IMR-90 (cell line): Measurements from ENCODE around the gene RIOK2. TPM values are rescaled to one million over a fixed set of nuclear protein-coding genes. Genes with fewer than 3 reads are reported as not detected.

Source experiments
- ATAC-seq: fragments of 200-7000 bp; cut with Tn5 transposase; 2 replicates; pipeline ENCODE4 v1.9.1; 2020; ENCODE audit warnings: low read depth, mild to moderate bottlenecking, moderate library complexity
- BruUV-seq: library from RNA; stranded (reverse); fragments of 400-500 nt; replicated peaks from 2 replicates; lab custom pipeline; 2021; lab: Mats Ljungman, UMichigan
- CTCF ChIA-PET: fragments of 300-600 bp; formaldehyde crosslinking; extraction: SDS; loops from one replicate; lab custom pipeline; 2021; ENCODE audit warnings: antibody characterized with exemption; lab: Yijun Ruan, JAX
- POLR2A ChIA-PET: fragments of 300-600 bp; sonication (Branson Sonifier 250); formaldehyde crosslinking; loops from one replicate; lab custom pipeline; 2022; ENCODE audit warnings: antibody characterized with exemption; ENCODE audit not compliant: unreplicated experiment; lab: Charles Lee
- DNase-seq: peaks from one replicate; pipeline ENCODE4 v3.0.0; 2013
- H2AFZ ChIP-seq: replicated peaks from 2 replicates; pipeline ENCODE3; 2013; ENCODE audit warnings: low read length, mild to moderate bottlenecking; ENCODE audit not compliant: poor library complexity
- H2AK5ac ChIP-seq: 2 replicates; pipeline ENCODE4 v1.6.1; 2013; ENCODE audit warnings: low read depth, low read length, inconsistent platforms
- H2AK9ac ChIP-seq: replicated peaks from 2 replicates; pipeline ENCODE3; 2013; ENCODE audit warnings: mild to moderate bottlenecking, low read depth, low read length, moderate library complexity; ENCODE audit not compliant: poor library complexity
- H2BK120ac ChIP-seq: 2 replicates; pipeline ENCODE4 v1.6.1; 2013; ENCODE audit warnings: low read depth, low read length, inconsistent platforms
- H2BK15ac ChIP-seq: 3 replicates; pipeline ENCODE4 v1.6.1; 2013; ENCODE audit warnings: low read depth, low read length, inconsistent platforms
- H2BK20ac ChIP-seq: 2 replicates; pipeline ENCODE4 v1.6.1; 2013; ENCODE audit warnings: low read depth, mild to moderate bottlenecking, inconsistent platforms, low read length, moderate library complexity
- H2BK5ac ChIP-seq: 2 replicates; pipeline ENCODE4 v1.6.1; 2013; ENCODE audit warnings: mild to moderate bottlenecking, low read depth, low read length, inconsistent platforms; ENCODE audit not compliant: poor library complexity, severe bottlenecking
- H3K14ac ChIP-seq: replicated peaks from 2 replicates; pipeline ENCODE4 v1.6.1; 2013; ENCODE audit warnings: low read depth, low read length, inconsistent platforms
- H3K18ac ChIP-seq: 2 replicates; pipeline ENCODE4 v1.6.1; 2013; ENCODE audit warnings: low read depth, low read length, control low read depth
- H3K23ac ChIP-seq: 2 replicates; pipeline ENCODE4 v1.6.1; 2013; ENCODE audit warnings: low read depth, low read length, inconsistent platforms
- H3K27ac ChIP-seq: 2 replicates; pipeline ENCODE4 v1.5.1; 2013; ENCODE audit warnings: mild to moderate bottlenecking, control low read depth, low read length; ENCODE audit not compliant: insufficient read depth
- H3K27me3 ChIP-seq: 2 replicates; pipeline ENCODE4 v1.6.1; 2013; ENCODE audit warnings: low read length; ENCODE audit not compliant: control insufficient read depth, insufficient read depth
- H3K36me3 ChIP-seq: 2 replicates; pipeline ENCODE4 v1.6.1; 2013; ENCODE audit warnings: low read length, mixed read lengths; ENCODE audit not compliant: control insufficient read depth, insufficient read depth
- H3K4ac ChIP-seq: 2 replicates; pipeline ENCODE4 v1.6.1; 2013; ENCODE audit warnings: low read depth, low read length, inconsistent platforms
- H3K4me1 ChIP-seq: 2 replicates; pipeline ENCODE4 v1.6.1; 2013; ENCODE audit warnings: low read length, mixed read lengths; ENCODE audit not compliant: control insufficient read depth, insufficient read depth
- H3K4me2 ChIP-seq: 2 replicates; pipeline ENCODE4 v1.6.1; 2013; ENCODE audit warnings: low read depth, mild to moderate bottlenecking, control low read depth, low read length, moderate library complexity
- H3K4me3 ChIP-seq: 2 replicates; pipeline ENCODE4 v1.5.1; 2013; ENCODE audit warnings: low read depth, mild to moderate bottlenecking, control low read depth, low read length, moderate library complexity; ENCODE audit not compliant: insufficient read depth
- H3K56ac ChIP-seq: 2 replicates; pipeline ENCODE4 v1.6.1; 2013; ENCODE audit warnings: low read length, inconsistent platforms; ENCODE audit not compliant: insufficient read depth; ENCODE audit errors: extremely low read depth
- H3K79me1 ChIP-seq, 2 experiments: 2 replicates each; pipeline ENCODE4 v1.6.1; 2013; ENCODE audit warnings: low read length in 2 of 2, inconsistent platforms in 1 of 2, low read depth in 1 of 2
- H3K9ac ChIP-seq: 2 replicates; pipeline ENCODE4 v1.6.1; 2013; ENCODE audit warnings: low read depth, low read length, control low read depth
- H3K9me1 ChIP-seq: 2 replicates; pipeline ENCODE4 v1.6.1; 2013; ENCODE audit warnings: low read length, inconsistent platforms; ENCODE audit not compliant: insufficient read depth
- H3K9me3 ChIP-seq: 2 replicates; pipeline ENCODE4 v1.6.1; 2013; ENCODE audit warnings: low read length; ENCODE audit not compliant: control insufficient read depth, insufficient read depth
- H4K20me1 ChIP-seq: 2 replicates; pipeline ENCODE4 v1.6.1; 2013; ENCODE audit warnings: low read length, inconsistent platforms; ENCODE audit not compliant: insufficient read depth
- H4K5ac ChIP-seq: 2 replicates; pipeline ENCODE4 v1.6.1; 2013; ENCODE audit warnings: mild to moderate bottlenecking, low read depth, low read length, control low read depth
- H4K8ac ChIP-seq, 2 experiments: 2 replicates each; pipeline ENCODE4 v1.6.1; 2013; ENCODE audit warnings: low read depth in 2 of 2, low read length in 2 of 2, control low read depth in 1 of 2, inconsistent platforms in 1 of 2
- H4K91ac ChIP-seq: 2 replicates; pipeline ENCODE4 v1.6.1; 2013; ENCODE audit warnings: low read depth, low read length, inconsistent platforms; ENCODE audit not compliant: insufficient read depth
- CHD1 ChIP-seq: IDR thresholded peaks from 2 replicates; pipeline ENCODE4 v1.6.1; 2012; ENCODE audit warnings: low read depth, low read length, improper control_type of control experiment
- MAFK ChIP-seq: IDR thresholded peaks from 2 replicates; pipeline ENCODE4 v1.6.1; 2012; ENCODE audit warnings: low read depth, low read length, improper control_type of control experiment
- MAZ ChIP-seq: IDR thresholded peaks from 2 replicates; pipeline ENCODE4 v1.6.1; 2012; ENCODE audit warnings: low read depth, mild to moderate bottlenecking, low read length, improper control_type of control experiment, moderate library complexity, borderline replicate concordance
- MXI1 ChIP-seq: IDR thresholded peaks from 2 replicates; pipeline ENCODE4 v1.6.1; 2012; ENCODE audit warnings: low read depth, mild to moderate bottlenecking, low read length, moderate library complexity, borderline replicate concordance
- NFE2L2 ChIP-seq: fragments of 150-350 bp; IDR thresholded peaks from 2 replicates; pipeline ENCODE4 v1.6.1; 2016; ENCODE audit warnings: low read depth, mild to moderate bottlenecking, low read length
- POLR2A ChIP-seq: IDR thresholded peaks from 2 replicates; pipeline ENCODE4 v1.6.1; 2012; ENCODE audit warnings: mild to moderate bottlenecking, low read depth, low read length
- RAD21 ChIP-seq: IDR thresholded peaks from 2 replicates; pipeline ENCODE4 v1.6.1; 2012; ENCODE audit warnings: low read length, improper control_type of control experiment
- RCOR1 ChIP-seq: IDR thresholded peaks from 2 replicates; pipeline ENCODE4 v1.6.1; 2012; ENCODE audit warnings: mild to moderate bottlenecking, low read length, improper control_type of control experiment; ENCODE audit not compliant: insufficient replicate concordance
- SMC3 ChIP-seq: fragments of 150-350 bp; IDR thresholded peaks from 2 replicates; pipeline ENCODE4 v1.6.1; 2016; ENCODE audit warnings: low read depth, mild to moderate bottlenecking, antibody characterized with exemption, low read length, moderate library complexity
- WGBS, 2 experiments: methylation state at CpG; one replicate each; pipeline versions ENCODE4 v1.1.5 to v1.1.7; 2013; ENCODE audit warnings: missing lambda C conversion rate in 2 of 2; ENCODE audit not compliant: insufficient read length in 1 of 2; ENCODE audit errors: extremely low coverage in 2 of 2; 5-methylcytosine and 5-hydroxymethylcytosine counted together
- dilution Hi-C: fragments of 300-500 bp; cut with HindIII; formaldehyde crosslinking; loops from one replicate; pipeline ENCODE4 v1.14.3; 2018; ENCODE audit warnings: low sequenced_read_pairs; ENCODE audit not compliant: unreplicated experiment
- in situ Hi-C: fragments of 300-500 bp; cut with MboI; formaldehyde crosslinking; loops from 3 replicates; pipeline ENCODE4 v1.14.3; 2019; ENCODE audit warnings: low sequenced_read_pairs, inconsistent platforms, mixed read lengths
- intact Hi-C: fragments of 100-400 bp; cut with micrococcal nuclease; formaldehyde crosslinking; loops from 2 replicates; pipeline ENCODE4 v1.10.0; 2022
- polyA plus RNA-seq, 3 experiments: library from polyadenylated mRNA; depleted of rRNA; stranded (reverse); fragments of >200 nt; gene quantifications; 2 replicates each; pipeline ENCODE4 v1.2.3, GENCODE V29; 2012; ENCODE audit warnings: low replicate concordance in 1 of 3
- total RNA-seq: library from RNA; depleted of rRNA; stranded (reverse); fragments of >200 nt; gene quantifications from 2 replicates; pipeline ENCODE4 v1.2.3, GENCODE V29; 2012
- TF ChIP-seq, protein P1 (sequence below): fragments of 150-350 bp; IDR thresholded peaks from 2 replicates; pipeline ENCODE4 v1.6.1; 2017; ENCODE audit warnings: mild to moderate bottlenecking, antibody characterized with exemption, low read length, low read depth
- TF ChIP-seq, protein P2 (sequence below): conservative IDR thresholded peaks from 2 replicates; pipeline ENCODE4 v1.5.1; 2012; ENCODE audit warnings: mild to moderate bottlenecking, low read depth, low read length, improper control_type of control experiment

The RIOK2 gene
- total and polyA plus RNA-seq, 2 of the 4 experiments (the other 2 are of a cell fraction) = 10.7 to 17.7 TPM

DNA sequence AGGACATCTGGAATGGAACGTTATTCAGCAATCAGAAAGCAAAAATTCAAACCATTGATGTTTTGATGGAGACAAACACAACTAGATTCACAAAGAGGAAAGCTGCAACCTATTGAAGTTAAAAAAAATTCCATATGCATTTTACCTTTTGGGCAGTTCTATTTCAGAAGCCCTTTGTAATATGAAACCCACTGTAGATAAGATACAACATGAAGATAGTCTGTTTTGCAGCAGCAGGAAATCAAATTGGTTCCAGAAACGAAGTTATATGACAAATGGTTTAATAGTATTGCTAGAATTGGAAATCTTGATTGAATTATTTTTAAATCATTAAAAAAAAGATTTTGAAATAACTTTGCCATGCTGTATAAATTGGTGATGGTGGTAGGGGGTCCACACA lies 41.5 kb downstream of the RIOK2 start:
- Histone ChIP-seq H2BK5ac (no peak overlapping the region), H3K56ac (no peak overlapping the region), H3K36me3 (no peaks in the 10 kb centered on the region), H3K9me3 (no peaks in the 10 kb centered on the region), H3K4ac (no peak overlapping the region), H2BK120ac (no peak overlapping the region), H3K4me1 (no peaks in the 10 kb centered on the region), H3K14ac (no peak overlapping the region), H2AK5ac (no peak overlapping the region), H2BK15ac (no peak overlapping the region), H3K4me3 (no peak overlapping the region), H4K91ac (no peak overlapping the region), H3K27ac (no peak overlapping the region), H3K18ac (no peak overlapping the region), H4K8ac (no peak overlapping the region), H2AK9ac (no peak overlapping the region), H3K79me1 (no peaks in the 10 kb centered on the region), H4K5ac (no peak overlapping the region), H3K27me3 (peaks cover 23% of the 10 kb centered on the region), H2AFZ (no peak overlapping the region), H3K4me2 (no peak overlapping the region), H3K23ac (no peak overlapping the region), H3K9me1 (no peaks in the 10 kb centered on the region), H2BK20ac (no peak overlapping the region), H3K9ac (no peak overlapping the region), H4K20me1 (no peaks in the 10 kb centered on the region)
- no TSS peak for BruUV-seq
- no peak for TF ChIP-seq POLR2A
- TF ChIP-seq NFE2L2 = no peak
- no peak for TF ChIP-seq SMC3
- no peak for TF ChIP-seq MXI1
- TF ChIP-seq, protein P1, sequence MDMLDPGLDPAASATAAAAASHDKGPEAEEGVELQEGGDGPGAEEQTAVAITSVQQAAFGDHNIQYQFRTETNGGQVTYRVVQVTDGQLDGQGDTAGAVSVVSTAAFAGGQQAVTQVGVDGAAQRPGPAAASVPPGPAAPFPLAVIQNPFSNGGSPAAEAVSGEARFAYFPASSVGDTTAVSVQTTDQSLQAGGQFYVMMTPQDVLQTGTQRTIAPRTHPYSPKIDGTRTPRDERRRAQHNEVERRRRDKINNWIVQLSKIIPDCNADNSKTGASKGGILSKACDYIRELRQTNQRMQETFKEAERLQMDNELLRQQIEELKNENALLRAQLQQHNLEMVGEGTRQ = no peak
- TF ChIP-seq, protein P2, sequence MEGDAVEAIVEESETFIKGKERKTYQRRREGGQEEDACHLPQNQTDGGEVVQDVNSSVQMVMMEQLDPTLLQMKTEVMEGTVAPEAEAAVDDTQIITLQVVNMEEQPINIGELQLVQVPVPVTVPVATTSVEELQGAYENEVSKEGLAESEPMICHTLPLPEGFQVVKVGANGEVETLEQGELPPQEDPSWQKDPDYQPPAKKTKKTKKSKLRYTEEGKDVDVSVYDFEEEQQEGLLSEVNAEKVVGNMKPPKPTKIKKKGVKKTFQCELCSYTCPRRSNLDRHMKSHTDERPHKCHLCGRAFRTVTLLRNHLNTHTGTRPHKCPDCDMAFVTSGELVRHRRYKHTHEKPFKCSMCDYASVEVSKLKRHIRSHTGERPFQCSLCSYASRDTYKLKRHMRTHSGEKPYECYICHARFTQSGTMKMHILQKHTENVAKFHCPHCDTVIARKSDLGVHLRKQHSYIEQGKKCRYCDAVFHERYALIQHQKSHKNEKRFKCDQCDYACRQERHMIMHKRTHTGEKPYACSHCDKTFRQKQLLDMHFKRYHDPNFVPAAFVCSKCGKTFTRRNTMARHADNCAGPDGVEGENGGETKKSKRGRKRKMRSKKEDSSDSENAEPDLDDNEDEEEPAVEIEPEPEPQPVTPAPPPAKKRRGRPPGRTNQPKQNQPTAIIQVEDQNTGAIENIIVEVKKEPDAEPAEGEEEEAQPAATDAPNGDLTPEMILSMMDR = no peak
- no peak for TF ChIP-seq RAD21
- TF ChIP-seq RCOR1 = no peak
- no peak for TF ChIP-seq CHD1
- no peak for TF ChIP-seq MAZ
- no peak for TF ChIP-seq MAFK
- no CpG with 5 or more reads among the region's 2 CpGs for WGBS, 2 experiments
- POLR2A ChIA-PET = no interaction called here
- in situ Hi-C loops (no loop called here), dilution Hi-C loops (no loop called here), intact Hi-C loops (loop anchor here (5.0 kb wide), 1 partner anchor 204 kb away; the partner anchor contains the start of gene LNPEP)
- no peak for ATAC-seq
- DNase-seq = no peak
- CTCF ChIA-PET = interaction anchor here (1.4 to 1.9 kb wide), 2 partner anchors 144 to 273 kb away, joined by 3 to 11 read pairs; no protein-coding TSS in a partner anchor
